Effector memory CD4-positive, alpha-beta T cell (primary cell): ENCODE data around the gene ABCB8.
A peak's percentile ranks its signal among the peaks of the same experiment; 100 is the strongest.
"Not testable (repeated sequence)": the region's sequence is repeated elsewhere in the genome, so short reads cannot be mapped to it uniquely, and the experiment has no call there.

Experiments used
- DNase-seq, 3 donors: peaks; one replicate each; pipeline ENCODE4 v3.0.0-alpha.2; 2020
- H3K27ac ChIP-seq: 2 replicates; pipeline ENCODE4 v1.7.0; 2013; ENCODE audit warnings: mild to moderate bottlenecking, low read length, moderate library complexity; ENCODE audit not compliant: insufficient read depth, poor library complexity, severe bottlenecking
- H3K27me3 ChIP-seq: replicated peaks from 2 replicates; pipeline ENCODE4 v1.7.0; 2013; ENCODE audit warnings: mild to moderate bottlenecking, low read length; ENCODE audit not compliant: insufficient read depth, control insufficient read depth, poor library complexity, severe bottlenecking
- H3K36me3 ChIP-seq: 2 replicates; pipeline ENCODE4 v1.7.0; 2013; ENCODE audit warnings: mild to moderate bottlenecking, low read length, moderate library complexity; ENCODE audit not compliant: control insufficient read depth, insufficient read depth
- H3K4me1 ChIP-seq: 2 replicates; pipeline ENCODE4 v1.7.0; 2013; ENCODE audit warnings: low read length, mild to moderate bottlenecking; ENCODE audit not compliant: control insufficient read depth, insufficient read depth, poor library complexity, severe bottlenecking
- H3K4me3 ChIP-seq: 2 replicates; pipeline ENCODE4 v1.7.0; 2013; ENCODE audit warnings: low read length, low read depth, mild to moderate bottlenecking; ENCODE audit not compliant: insufficient read depth, poor library complexity, severe bottlenecking
- H3K9me3 ChIP-seq: 2 replicates; pipeline ENCODE4 v1.7.0; 2013; ENCODE audit warnings: mild to moderate bottlenecking, low read length, moderate library complexity; ENCODE audit not compliant: control insufficient read depth

Gene ABCB8

GRCh38 chr7:151008143-151008510, 20.1 kb upstream of the ABCB8 start:
- Histone ChIP-seq H3K36me3 (no peaks in the 10 kb centered on the region), H3K9me3 (no peaks in the 10 kb centered on the region), H3K4me3 (peak overlapping the region; percentile 33), H3K27me3 (no peaks in the 10 kb centered on the region), H3K27ac (peak overlapping the region; percentile 76), H3K4me1 (peaks cover 62% of the 10 kb centered on the region)
- peak in 1 of 3 donors; percentile 32 for DNase-seq

DNA sequence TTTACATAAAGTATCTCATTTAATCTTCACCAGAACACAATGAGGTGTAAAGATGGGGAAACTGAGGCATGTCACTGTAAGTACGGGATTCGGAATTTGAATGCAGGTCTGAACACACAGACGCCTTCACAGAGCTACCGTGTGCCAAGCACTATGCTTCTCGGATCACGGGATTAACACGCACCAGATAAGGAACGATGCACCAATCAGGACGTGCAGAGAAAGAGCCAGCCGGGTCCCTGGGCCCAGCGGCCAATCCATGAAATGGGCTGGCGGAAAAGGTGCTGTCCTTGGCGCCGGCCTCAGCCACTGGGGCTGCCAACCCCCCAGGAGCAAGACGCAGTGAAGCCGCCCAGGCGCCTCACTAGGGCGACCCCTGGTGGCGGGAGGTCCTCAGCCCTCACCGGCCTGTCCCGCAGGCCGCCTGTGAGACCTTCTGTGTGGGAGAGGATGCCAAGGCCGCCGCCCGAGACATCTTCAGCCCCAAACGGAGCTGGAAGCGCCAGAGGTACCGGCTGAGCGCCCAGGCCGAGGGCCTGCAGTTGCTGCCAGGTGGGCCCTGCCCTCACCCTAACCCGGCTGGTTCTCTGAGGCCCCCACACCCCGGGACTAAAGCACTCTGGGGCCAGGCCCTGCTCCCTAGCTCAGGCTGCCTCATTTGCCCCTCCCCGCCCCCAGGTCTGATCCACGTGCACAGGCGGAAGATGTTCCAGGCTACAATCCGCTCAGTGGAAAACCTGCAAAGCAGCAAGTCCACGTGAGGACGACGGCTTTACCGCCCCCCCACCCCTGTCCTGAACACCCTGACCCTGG, 19.5 kb upstream of the ABCB8 start:
- Histone ChIP-seq H3K4me3 (peak overlapping the region; percentile 33), H3K4me1 (peaks cover 68% of the 10 kb centered on the region), H3K36me3 (no peaks in the 10 kb centered on the region), H3K27ac (peak overlapping the region; percentile 76), H3K9me3 (no peaks in the 10 kb centered on the region), H3K27me3 (no peaks in the 10 kb centered on the region)
- peak; percentile 71 to 78 (median 72) for DNase-seq

- DNase-seq, result no peak
- Histone ChIP-seq H3K4me1 (peaks cover 75% of the 10 kb centered on the region), H3K4me3 (no peak overlapping the region), H3K27ac (peak overlapping the region; percentile 76), H3K9me3 (no peaks in the 10 kb centered on the region), H3K36me3 (no peaks in the 10 kb centered on the region), H3K27me3 (no peaks in the 10 kb centered on the region)
These were observed 18.8 kb upstream of the ABCB8 start for GRCh38 chr7:151009327-151010036.

GRCh38 chr7:151010037-151010306, 18.3 kb upstream of the ABCB8 start:
- Histone ChIP-seq H3K9me3 (no peaks in the 10 kb centered on the region), H3K36me3 (no peaks in the 10 kb centered on the region), H3K27ac (peak overlapping the region; percentile 76), H3K4me3 (no peak overlapping the region), H3K27me3 (no peaks in the 10 kb centered on the region), H3K4me1 (peaks cover 80% of the 10 kb centered on the region)
- DNase-seq, result no peak

DNA sequence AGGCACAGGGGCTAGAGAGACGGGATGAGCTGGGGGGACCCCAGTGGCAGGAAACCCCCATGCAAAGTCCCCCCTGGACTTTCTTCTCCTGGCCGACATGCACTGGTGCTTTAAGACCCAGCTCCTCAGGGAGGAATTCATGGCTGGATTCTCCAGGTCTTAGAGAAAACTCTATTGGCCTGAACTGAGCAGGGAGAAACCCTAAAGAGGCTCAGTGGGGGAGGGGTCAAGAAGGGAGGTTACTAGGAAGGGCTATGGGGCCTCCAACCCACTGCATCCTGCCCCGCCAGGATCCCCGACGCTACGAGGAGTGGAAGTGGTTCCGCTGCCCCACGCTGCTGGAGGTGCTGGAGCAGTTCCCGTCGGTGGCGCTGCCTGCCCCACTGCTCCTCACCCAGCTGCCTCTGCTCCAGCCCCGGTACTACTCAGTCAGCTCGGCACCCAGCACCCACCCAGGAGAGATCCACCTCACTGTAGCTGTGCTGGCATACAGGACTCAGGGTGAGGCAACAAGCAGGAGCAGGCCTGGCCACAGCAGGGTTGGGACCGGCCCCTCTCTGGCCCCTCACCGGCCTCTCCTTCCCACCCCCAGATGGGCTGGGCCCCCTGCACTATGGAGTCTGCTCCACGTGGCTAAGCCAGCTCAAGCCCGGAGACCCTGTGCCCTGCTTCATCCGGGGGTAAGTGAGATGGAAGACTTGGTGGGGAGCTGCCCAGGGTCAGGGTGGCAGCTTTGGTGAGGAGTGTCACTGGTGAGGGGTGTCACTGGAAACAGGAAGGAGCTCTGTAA, 17.7 kb upstream of the ABCB8 start:
- DNase-seq, result peak in 1 of 3 donors; percentile 32

DNA sequence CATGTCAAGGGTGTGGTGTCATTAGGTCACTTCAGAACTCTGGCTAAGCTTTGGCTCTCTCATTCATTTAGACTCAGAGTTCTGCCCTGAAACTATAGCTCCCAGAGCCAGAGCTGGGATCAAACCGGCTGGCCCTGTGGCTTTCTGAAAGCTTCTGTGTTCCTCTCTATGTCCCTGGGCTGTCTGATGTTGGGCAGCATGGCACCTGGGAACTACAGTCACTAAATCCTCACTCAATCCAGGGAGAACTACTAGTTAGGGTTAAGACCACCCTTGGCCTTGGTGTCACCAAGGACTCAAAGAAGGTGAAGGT, 17.2 kb upstream of the ABCB8 start:
- Histone ChIP-seq H3K27me3 (no peaks in the 10 kb centered on the region), H3K4me3 (no peak overlapping the region), H3K27ac (peak overlapping the region; percentile 76), H3K36me3 (no peaks in the 10 kb centered on the region), H3K9me3 (no peaks in the 10 kb centered on the region), H3K4me1 (peaks cover 91% of the 10 kb centered on the region)
- DNase-seq, result no peak

More for the DNA sequence above, 17.7 kb upstream of the ABCB8 start:
- Histone ChIP-seq H3K27me3 (no peaks in the 10 kb centered on the region), H3K27ac (peak overlapping the region; percentile 76), H3K9me3 (no peaks in the 10 kb centered on the region), H3K4me1 (peaks cover 86% of the 10 kb centered on the region), H3K36me3 (no peaks in the 10 kb centered on the region), H3K4me3 (no peak overlapping the region)

DNA sequence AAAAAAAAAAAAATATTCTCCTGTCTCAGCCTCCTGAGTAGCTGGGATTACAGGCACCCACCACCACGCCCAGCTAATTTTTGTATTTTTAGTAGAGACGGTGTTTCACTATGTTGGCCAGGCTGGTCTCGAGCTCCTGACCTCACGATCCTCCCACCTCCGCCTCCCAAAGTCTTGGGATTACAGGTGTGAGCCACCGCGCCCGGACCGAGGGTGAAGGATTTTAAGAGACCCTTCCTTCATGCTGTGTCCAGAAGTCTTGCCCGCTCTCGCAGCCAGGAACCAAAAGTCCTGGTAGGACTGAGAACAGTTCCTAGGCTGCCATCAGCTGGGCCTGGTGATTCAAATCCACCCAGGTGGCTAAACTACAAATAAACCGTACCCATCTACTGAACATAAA, 16.6 kb upstream of the ABCB8 start:
- DNase-seq, H3K36me3 ChIP-seq, H3K9me3 ChIP-seq, H3K4me3 ChIP-seq, H3K27me3 ChIP-seq: not testable (repeated sequence)
- peaks cover 90% of the 10 kb centered on the region for H3K4me1 ChIP-seq
- H3K27ac ChIP-seq, result peak overlapping the region; percentile 91

GRCh38 chr7:151012031-151012692, 16.1 kb upstream of the ABCB8 start:
- no peaks in the 10 kb centered on the region for H3K9me3 ChIP-seq
- H3K4me3 ChIP-seq, result no peak overlapping the region
- H3K27me3 ChIP-seq, result no peaks in the 10 kb centered on the region
- no peaks in the 10 kb centered on the region for H3K36me3 ChIP-seq
- H3K27ac ChIP-seq, result peak overlapping the region; percentile 91
- no peak for DNase-seq
- peaks cover 86% of the 10 kb centered on the region for H3K4me1 ChIP-seq

DNA sequence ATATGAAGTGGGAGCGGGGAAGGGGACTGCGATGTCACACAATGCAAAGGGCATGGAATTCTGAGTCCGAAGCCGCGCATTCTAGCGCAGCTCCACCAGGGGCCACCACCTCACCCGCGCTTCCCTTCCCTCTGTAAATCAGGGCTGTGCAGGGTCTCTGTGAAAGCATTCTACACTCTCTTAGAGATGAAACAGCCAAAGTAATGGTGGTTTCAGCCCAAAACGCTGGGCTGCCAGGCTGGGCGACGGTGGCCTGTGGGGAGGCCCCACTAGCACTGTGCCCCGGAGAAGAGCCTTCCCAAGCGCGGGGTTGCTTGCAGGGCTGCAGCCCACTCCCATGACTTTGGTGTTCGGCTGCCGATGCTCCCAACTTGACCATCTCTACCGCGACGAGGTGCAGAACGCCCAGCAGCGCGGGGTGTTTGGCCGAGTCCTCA, 15.3 kb upstream of the ABCB8 start:
- peak overlapping the region; percentile 91 for H3K27ac ChIP-seq
- H3K4me1 ChIP-seq, result peaks cover 86% of the 10 kb centered on the region
- H3K4me3 ChIP-seq, result no peak overlapping the region
- H3K9me3 ChIP-seq, result no peaks in the 10 kb centered on the region
- DNase-seq, result no peak
- H3K36me3 ChIP-seq, result no peaks in the 10 kb centered on the region
- H3K27me3 ChIP-seq, result no peaks in the 10 kb centered on the region
